CD14-positive monocyte (primary cell): ENCODE data around the gene PITPNC1. TPM values are rescaled to one million over a fixed set of nuclear protein-coding genes. Genes with fewer than 3 reads are reported as not detected.

ENCODE experiments used
- DNase-seq, 3 donors: peaks; one replicate each; pipeline ENCODE4 v3.0.0-alpha.2; 2011 to 2022
- H2AFZ ChIP-seq: 2 replicates; pipeline ENCODE4 v1.6.0; 2012; ENCODE audit warnings: mild to moderate bottlenecking, low read depth, low read length, inconsistent platforms; ENCODE audit not compliant: insufficient read depth, poor library complexity, severe bottlenecking
- H3K27ac ChIP-seq, 2 donors: 1 replicate in 1 of 2; 2 replicates in 1 of 2; pipeline ENCODE4 v1.5.1; 2012 to 2013; ENCODE audit warnings: low read length in 2 of 2, control low read depth in 1 of 2, inconsistent platforms in 1 of 2, low read depth in 1 of 2, mild to moderate bottlenecking in 1 of 2
- H3K27me3 ChIP-seq, 2 donors: one replicate each; pipeline versions ENCODE4 v1.6.0 to v1.6.1; 2011 to 2013; ENCODE audit warnings: low read length in 2 of 2; ENCODE audit not compliant: control insufficient read depth in 2 of 2, insufficient read depth in 2 of 2
- H3K36me3 ChIP-seq, 2 donors: replicated peaks in 1 of 2; 1 replicate in 1 of 2; 2 replicates in 1 of 2; pipeline versions ENCODE4 v1.5.1 to v1.6.1; 2012 to 2013; ENCODE audit warnings: low read length in 2 of 2, control low read depth in 1 of 2, inconsistent platforms in 1 of 2, mild to moderate bottlenecking in 1 of 2; ENCODE audit not compliant: insufficient read depth in 2 of 2, control insufficient read depth in 1 of 2
- H3K4me1 ChIP-seq, 2 donors: 1 replicate in 1 of 2; 2 replicates in 1 of 2; pipeline versions ENCODE4 v1.5.1 to v1.6.1; 2012 to 2013; ENCODE audit warnings: low read length in 2 of 2, control low read depth in 1 of 2, inconsistent platforms in 1 of 2, mild to moderate bottlenecking in 1 of 2, moderate library complexity in 1 of 2; ENCODE audit not compliant: insufficient read depth in 2 of 2, control insufficient read depth in 1 of 2
- H3K4me2 ChIP-seq: replicated peaks from 2 replicates; pipeline ENCODE3; 2012; ENCODE audit warnings: low read length, moderate library complexity, mild to moderate bottlenecking; ENCODE audit not compliant: poor library complexity, severe bottlenecking; ENCODE audit errors: extremely low read depth
- H3K4me3 ChIP-seq, 3 experiments: fragments of 200-600 bp in 1 of 3; sonication (generic) in 1 of 3; replicated peaks in 1 of 3; 1 replicate in 2 of 3; 2 replicates in 1 of 3; pipeline ENCODE4 v1.5.1; 2011 to 2013; ENCODE audit warnings: low read length in 3 of 3, mild to moderate bottlenecking in 3 of 3, control low read depth in 2 of 3, low read depth in 2 of 3, inconsistent platforms in 1 of 3, moderate library complexity in 1 of 3
- H3K79me2 ChIP-seq: 2 replicates; pipeline ENCODE4 v1.6.0; 2012; ENCODE audit warnings: mild to moderate bottlenecking, control low read depth, inconsistent platforms, low read length, moderate library complexity; ENCODE audit not compliant: insufficient read depth
- H3K9ac ChIP-seq: 2 replicates; pipeline ENCODE4 v1.6.0; 2017; ENCODE audit warnings: low read length, mild to moderate bottlenecking; ENCODE audit not compliant: insufficient read depth, poor library complexity, severe bottlenecking
- H3K9me3 ChIP-seq, 2 donors: replicated peaks in 1 of 2; 1 replicate in 1 of 2; 2 replicates in 1 of 2; pipeline versions ENCODE4 v1.5.1 to v1.6.1; 2012 to 2013; ENCODE audit warnings: low read length in 2 of 2, control low read depth in 1 of 2; ENCODE audit not compliant: control insufficient read depth in 1 of 2, insufficient read depth in 1 of 2
- H4K20me1 ChIP-seq: 2 replicates; pipeline ENCODE4 v1.6.0; 2012; ENCODE audit warnings: mild to moderate bottlenecking, low read length, control low read depth, moderate library complexity; ENCODE audit not compliant: insufficient read depth
- H3K27ac Mint-ChIP-seq, 7 donors: one replicate each; pipeline ENCODE4 v1.8.0; 2020; ENCODE audit warnings: mild to moderate bottlenecking in 7 of 7, mixed read lengths in 7 of 7, moderate library complexity in 6 of 7, inconsistent platforms in 2 of 7
- H3K27me3 Mint-ChIP-seq, 3 donors: one replicate each; pipeline ENCODE4 v1.8.0; 2021 to 2022; ENCODE audit warnings: low read depth in 3 of 3, mild to moderate bottlenecking in 3 of 3, mixed read lengths in 3 of 3, moderate library complexity in 3 of 3, inconsistent platforms in 1 of 3
- H3K36me3 Mint-ChIP-seq, 2 donors: one replicate each; pipeline ENCODE4 v1.8.0; 2020; ENCODE audit warnings: mixed read lengths in 2 of 2, inconsistent platforms in 1 of 2, mild to moderate bottlenecking in 1 of 2
- H3K4me1 Mint-ChIP-seq: one replicate; pipeline ENCODE4 v1.8.0; 2020; ENCODE audit warnings: mild to moderate bottlenecking, mixed read lengths
- H3K4me3 Mint-ChIP-seq, 2 donors: one replicate each; pipeline ENCODE4 v1.8.0; 2020; ENCODE audit warnings: mild to moderate bottlenecking in 2 of 2, mixed read lengths in 2 of 2, moderate library complexity in 1 of 2
- H3K9me3 Mint-ChIP-seq, 7 donors: one replicate each; pipeline ENCODE4 v1.8.0; 2020 to 2022; ENCODE audit warnings: mixed read lengths in 7 of 7, mild to moderate bottlenecking in 6 of 7, moderate library complexity in 6 of 7, inconsistent platforms in 2 of 7
- CTCF ChIP-seq: fragments of 200-600 bp; IDR thresholded peaks from one replicate; pipeline ENCODE4 v1.8.0; 2022; ENCODE audit warnings: antibody characterized with exemption, mild to moderate bottlenecking
- WGBS: methylation state at CpG from one replicate; pipeline ENCODE4 v1.1.5; 2013; ENCODE audit warnings: missing lambda C conversion rate; ENCODE audit not compliant: insufficient coverage; 5-methylcytosine and 5-hydroxymethylcytosine counted together
- intact Hi-C, 2 donors: fragments of 100-400 bp; cut with micrococcal nuclease; formaldehyde crosslinking; loops; one replicate each; pipeline versions ENCODE4 v1.15.0 to v1.15.1; 2023
- polyA plus RNA-seq, 3 donors: library from polyadenylated mRNA; depleted of rRNA in 1 of 3; unstranded in 2 of 3; stranded (reverse) in 1 of 3; fragments of 300-500 nt in 2 of 3; fragments of >200 nt in 1 of 3; fragmentation: Illumina TruSeq in 2 of 3; gene quantifications; 1 replicate in 2 of 3; 2 replicates in 1 of 3; pipeline ENCODE4 v1.2.3, GENCODE V29; 2012 to 2021

PITPNC1 gene
- polyA plus RNA-seq, 3 donors: 18.5 to 31.0 (median 21.7) TPM

DNA sequence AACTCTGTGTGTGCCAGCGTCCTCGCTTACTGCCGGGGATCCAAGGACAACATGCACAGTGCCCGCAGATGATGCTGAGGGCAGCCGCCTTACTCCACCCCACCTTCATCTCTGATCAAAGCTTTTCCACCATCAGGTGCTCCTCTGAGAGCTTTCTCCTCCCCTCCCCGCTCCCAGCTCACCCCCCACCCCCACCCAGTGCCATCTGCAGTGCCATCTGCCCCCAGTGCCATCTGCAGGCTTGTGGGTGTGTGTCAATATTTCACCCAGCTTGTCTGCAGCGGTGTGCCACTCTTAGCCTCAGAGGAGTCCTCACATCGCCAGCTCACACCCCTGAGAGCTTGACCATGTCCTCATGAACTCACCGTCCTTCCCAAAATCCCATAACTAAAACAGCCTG, 242.5 kb downstream of the PITPNC1 start:
- no peak overlapping the region for H3K4me3 Mint-ChIP-seq

DNA sequence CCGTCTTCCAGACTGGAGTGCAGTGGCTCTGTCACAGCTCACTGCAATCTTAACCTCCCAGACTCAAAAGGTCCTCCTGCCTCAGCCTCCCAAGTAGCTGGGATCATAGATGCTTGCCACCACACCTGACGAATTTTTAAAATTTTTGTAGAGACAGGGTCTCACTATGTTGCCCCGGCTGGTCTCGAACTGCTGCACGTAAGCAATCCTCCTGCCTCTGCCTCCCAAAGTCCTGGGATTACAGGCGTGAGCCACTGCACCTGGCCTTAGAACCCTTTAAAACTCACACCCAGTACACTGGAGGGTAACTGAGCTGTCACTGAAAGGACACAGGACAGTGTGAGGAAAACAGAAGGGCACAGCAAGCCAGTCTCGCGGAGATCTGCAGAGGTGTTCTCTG, 243.0 kb downstream of the PITPNC1 start:
- Mint-ChIP-seq H3K9me3 (no peaks in the 10 kb centered on the region), H3K4me3 (no peak overlapping the region), H3K36me3 (peaks cover 3 to 6% of the 10 kb centered on the region in 2 donors), H3K27ac (peak overlapping the region in 1 of 7 donors; percentile 37), H3K4me1 (no peaks in the 10 kb centered on the region), H3K27me3 (peaks cover 0 to 4% (median 0%) of the 10 kb centered on the region in 3 donors)
- H3K4me1 ChIP-seq: no peaks in the 10 kb centered on the region
- no peak overlapping the region for H3K4me3 ChIP-seq
- no peaks in the 10 kb centered on the region for H3K79me2 ChIP-seq
- no peak overlapping the region for H3K4me2 ChIP-seq
- DNase-seq: no peak
- H3K27ac ChIP-seq: no peak overlapping the region
- H3K9me3 ChIP-seq: no peaks in the 10 kb centered on the region
- H3K27me3 ChIP-seq: no peaks in the 10 kb centered on the region
- 97% methylated on average over 7 of the region's 8 CpGs for WGBS
- intact Hi-C loops: no loop called here
- no peak overlapping the region for H2AFZ ChIP-seq
- H3K9ac ChIP-seq: no peak overlapping the region
- H4K20me1 ChIP-seq: no peaks in the 10 kb centered on the region
- no peaks in the 10 kb centered on the region for H3K36me3 ChIP-seq
- no peak for TF ChIP-seq CTCF

More for the DNA sequence above, 242.5 kb downstream of the PITPNC1 start:
- DNase-seq: no peak
- Histone ChIP-seq H3K9ac (no peak overlapping the region), H2AFZ (no peak overlapping the region), H3K4me2 (no peak overlapping the region), H3K9me3 (no peaks in the 10 kb centered on the region), H3K27me3 (no peaks in the 10 kb centered on the region), H3K4me3 (no peak overlapping the region), H4K20me1 (no peaks in the 10 kb centered on the region), H3K79me2 (no peaks in the 10 kb centered on the region), H3K4me1 (no peaks in the 10 kb centered on the region), H3K27ac (no peak overlapping the region), H3K36me3 (no peaks in the 10 kb centered on the region)
- H3K27me3 Mint-ChIP-seq: peaks cover 0 to 4% (median 0%) of the 10 kb centered on the region in 3 donors
- H3K4me1 Mint-ChIP-seq: no peaks in the 10 kb centered on the region
- peaks cover 3% of the 10 kb centered on the region in 2 donors for H3K36me3 Mint-ChIP-seq
- 100% methylated on average over 3 of the region's 9 CpGs for WGBS
- TF ChIP-seq CTCF: no peak
- H3K9me3 Mint-ChIP-seq: no peaks in the 10 kb centered on the region
- intact Hi-C loops: no loop called here
- H3K27ac Mint-ChIP-seq: peak overlapping the region in 1 of 7 donors; percentile 42
